GM12891 (cell line): ENCODE data around the gene RNF217.

Experiments
- POLR2A ChIP-seq: IDR thresholded peaks from 2 replicates; pipeline ENCODE4 v1.6.1; 2011; ENCODE audit warnings: low read depth, low read length, control low read depth
- TAF1 ChIP-seq: IDR thresholded peaks from 2 replicates; pipeline ENCODE4 v1.6.1; 2011; ENCODE audit warnings: low read depth, low read length, control low read depth

- TF ChIP-seq POLR2A (no peak), TAF1 (no peak)
Measured at GRCh38 chr6:125097186-125097585, 134.9 kb downstream of the RNF217 start.
